Caco-2 (cell line): ENCODE data around the gene BRINP2. TPM values are rescaled to one million over a fixed set of nuclear protein-coding genes. Genes with fewer than 3 reads are reported as not detected.

Source experiments
- BruUV-seq: library from RNA; stranded (reverse); fragments of 400-500 nt; replicated peaks from 2 replicates; lab custom pipeline; 2021; lab: Mats Ljungman, UMichigan
- CTCF ChIA-PET: fragments of 300-600 bp; sonication (Branson Sonifier 250); formaldehyde crosslinking; loops from one replicate; lab custom pipeline; 2022; ENCODE audit warnings: antibody characterized with exemption; lab: Charles Lee
- POLR2A ChIA-PET: fragments of 300-600 bp; sonication (Branson Sonifier 250); formaldehyde crosslinking; loops from one replicate; lab custom pipeline; 2022; ENCODE audit warnings: antibody characterized with exemption; lab: Charles Lee
- DNase-seq, 2 experiments: peaks; one replicate each; pipeline versions ENCODE4 v3.0.0 to v3.0.0-alpha.2; 2020 to 2022
- H3K27me3 ChIP-seq: replicated peaks from 2 replicates; pipeline ENCODE4 v1.6.0; 2011; ENCODE audit warnings: low read length; ENCODE audit not compliant: control insufficient read depth, insufficient read depth
- H3K36me3 ChIP-seq: 2 replicates; pipeline ENCODE4 v1.5.1; 2011; ENCODE audit warnings: low read length; ENCODE audit not compliant: control insufficient read depth, insufficient read depth
- H3K4me1 ChIP-seq: fragments of 250-450 bp; sonication (Bioruptor Pico); 2 replicates; pipeline ENCODE4 v1.5.1; 2020; ENCODE audit warnings: mild to moderate bottlenecking
- H3K4me3 ChIP-seq: 2 replicates; pipeline ENCODE4 v1.5.1; 2011; ENCODE audit warnings: low read depth, mild to moderate bottlenecking, control low read depth, low read length
- H3K9me3 ChIP-seq: fragments of 250-450 bp; sonication (Bioruptor Pico); 2 replicates; pipeline ENCODE4 v1.5.1; 2020; ENCODE audit warnings: mild to moderate bottlenecking, moderate library complexity
- H3K27ac Mint-ChIP-seq: one replicate; pipeline ENCODE4 v1.8.0; 2022; ENCODE audit warnings: mixed read lengths; ENCODE audit not compliant: unreplicated experiment
- H3K27me3 Mint-ChIP-seq: one replicate; pipeline ENCODE4 v1.8.0; 2022; ENCODE audit warnings: mixed read lengths; ENCODE audit not compliant: insufficient read depth, unreplicated experiment
- H3K36me3 Mint-ChIP-seq: one replicate; pipeline ENCODE4 v1.8.0; 2022; ENCODE audit warnings: mild to moderate bottlenecking, mixed read lengths; ENCODE audit not compliant: insufficient read depth, unreplicated experiment
- H3K4me1 Mint-ChIP-seq: one replicate; pipeline ENCODE4 v1.8.0; 2022; ENCODE audit warnings: low read depth, mixed read lengths; ENCODE audit not compliant: unreplicated experiment
- H3K4me3 Mint-ChIP-seq: one replicate; pipeline ENCODE4 v1.8.0; 2022; ENCODE audit warnings: mild to moderate bottlenecking, moderate library complexity, mixed read lengths; ENCODE audit not compliant: unreplicated experiment
- H3K9me3 Mint-ChIP-seq: one replicate; pipeline ENCODE4 v1.8.0; 2022; ENCODE audit warnings: mixed read lengths; ENCODE audit not compliant: unreplicated experiment
- intact Hi-C: fragments of 100-400 bp; cut with micrococcal nuclease; formaldehyde crosslinking; loops from one replicate; pipeline ENCODE4 v1.10.0; 2022; ENCODE audit not compliant: unreplicated experiment
- total RNA-seq: library from RNA; stranded (reverse); gene quantifications from 2 replicates; pipeline ENCODE4 v1.2.3, GENCODE V29; 2022
- TF ChIP-seq, protein P1 (sequence below), 2 experiments: fragments of 200-600 bp in 1 of 2; IDR thresholded peaks; 1 replicate in 1 of 2; 2 replicates in 1 of 2; pipeline versions ENCODE4 v1.5.1 to v1.8.0; 2011 to 2022; ENCODE audit warnings: antibody characterized with exemption in 1 of 2, control low read depth in 1 of 2, inconsistent platforms in 1 of 2, low read depth in 1 of 2, low read length in 1 of 2, mild to moderate bottlenecking in 1 of 2, moderate library complexity in 1 of 2; ENCODE audit not compliant: insufficient read depth in 1 of 2, severe bottlenecking in 1 of 2, unreplicated experiment in 1 of 2

The BRINP2 gene
- total RNA-seq, 1 experiment from 2014 or later = not detected

DNA sequence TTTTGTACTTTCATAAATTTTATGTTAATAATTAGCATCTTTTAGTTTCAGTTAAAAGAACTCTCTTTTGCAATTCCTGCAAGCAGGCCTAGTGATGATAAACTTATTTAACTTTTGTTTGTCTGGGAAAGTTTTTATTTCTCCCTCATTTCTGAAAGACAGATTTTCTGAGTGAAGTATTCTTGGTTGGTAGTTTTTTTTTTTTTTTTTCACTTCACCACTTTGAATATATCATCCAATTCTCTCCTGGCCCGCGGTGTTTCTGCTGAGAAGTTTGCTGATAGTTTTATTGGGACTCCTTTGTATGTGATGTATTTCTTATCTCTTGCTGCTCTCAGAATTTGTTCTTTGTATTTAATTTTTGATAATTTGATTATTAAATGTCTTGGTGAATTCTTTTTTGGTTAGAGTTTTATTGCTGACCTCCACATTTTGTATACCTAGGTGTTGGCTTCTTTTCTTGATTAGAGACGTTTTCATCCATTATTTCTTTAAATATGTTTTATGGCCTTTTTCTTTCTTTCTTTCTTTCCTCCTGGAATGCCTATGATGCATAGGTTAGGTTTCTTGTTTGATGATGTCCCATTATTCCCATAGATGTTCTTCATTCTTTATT is 45.9 kb downstream of the BRINP2 start:
- H3K9me3 ChIP-seq = 0 out of 2 replicates have a peak, but pooled peaks cover 4% of the 10 kb centered on the region
- DNase-seq = no peak
- Mint-ChIP-seq H3K36me3 (no peaks in the 10 kb centered on the region), H3K9me3 (peaks cover 18% of the 10 kb centered on the region), H3K27ac (no peak overlapping the region), H3K4me1 (no peaks in the 10 kb centered on the region), H3K27me3 (no peaks in the 10 kb centered on the region), H3K4me3 (no peak overlapping the region)
- TF ChIP-seq, protein P1, sequence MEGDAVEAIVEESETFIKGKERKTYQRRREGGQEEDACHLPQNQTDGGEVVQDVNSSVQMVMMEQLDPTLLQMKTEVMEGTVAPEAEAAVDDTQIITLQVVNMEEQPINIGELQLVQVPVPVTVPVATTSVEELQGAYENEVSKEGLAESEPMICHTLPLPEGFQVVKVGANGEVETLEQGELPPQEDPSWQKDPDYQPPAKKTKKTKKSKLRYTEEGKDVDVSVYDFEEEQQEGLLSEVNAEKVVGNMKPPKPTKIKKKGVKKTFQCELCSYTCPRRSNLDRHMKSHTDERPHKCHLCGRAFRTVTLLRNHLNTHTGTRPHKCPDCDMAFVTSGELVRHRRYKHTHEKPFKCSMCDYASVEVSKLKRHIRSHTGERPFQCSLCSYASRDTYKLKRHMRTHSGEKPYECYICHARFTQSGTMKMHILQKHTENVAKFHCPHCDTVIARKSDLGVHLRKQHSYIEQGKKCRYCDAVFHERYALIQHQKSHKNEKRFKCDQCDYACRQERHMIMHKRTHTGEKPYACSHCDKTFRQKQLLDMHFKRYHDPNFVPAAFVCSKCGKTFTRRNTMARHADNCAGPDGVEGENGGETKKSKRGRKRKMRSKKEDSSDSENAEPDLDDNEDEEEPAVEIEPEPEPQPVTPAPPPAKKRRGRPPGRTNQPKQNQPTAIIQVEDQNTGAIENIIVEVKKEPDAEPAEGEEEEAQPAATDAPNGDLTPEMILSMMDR (IDR thresholded peaks at IDR 0.05; ENCODE audit: insufficient read depth in 1 of 2, low read depth in 1 of 2, low read length in 1 of 2, severe bottlenecking in 1 of 2, unreplicated experiment in 1 of 2) = no peak
- H3K4me3 ChIP-seq = no peak overlapping the region
- intact Hi-C loops = no loop called here
- H3K36me3 ChIP-seq = no peaks in the 10 kb centered on the region
- ChIA-PET POLR2A (no interaction called here), CTCF (no interaction called here)
- no peaks in the 10 kb centered on the region for H3K27me3 ChIP-seq
- BruUV-seq = no TSS peak
- no peaks in the 10 kb centered on the region for H3K4me1 ChIP-seq

- CTCF ChIA-PET = no interaction called here
- H3K4me1 ChIP-seq = no peaks in the 10 kb centered on the region
- H3K27ac Mint-ChIP-seq = no peak overlapping the region
- no TSS peak for BruUV-seq
- no peak overlapping the region for H3K4me3 ChIP-seq
- H3K4me1 Mint-ChIP-seq = no peaks in the 10 kb centered on the region
- no peaks in the 10 kb centered on the region for H3K36me3 ChIP-seq
- no peaks in the 10 kb centered on the region for H3K27me3 Mint-ChIP-seq
- intact Hi-C loops = no loop called here
- no peak for DNase-seq
- POLR2A ChIA-PET = no interaction called here
- 0 out of 2 replicates have a peak, but pooled peaks cover 4% of the 10 kb centered on the region for H3K9me3 ChIP-seq
- no peaks in the 10 kb centered on the region for H3K36me3 Mint-ChIP-seq
- TF ChIP-seq, protein P1 (IDR thresholded peaks at IDR 0.05; ENCODE audit: insufficient read depth in 1 of 2, low read depth in 1 of 2, low read length in 1 of 2, severe bottlenecking in 1 of 2, unreplicated experiment in 1 of 2) = no peak
- H3K27me3 ChIP-seq = no peaks in the 10 kb centered on the region
- no peak overlapping the region for H3K4me3 Mint-ChIP-seq
- peaks cover 18% of the 10 kb centered on the region for H3K9me3 Mint-ChIP-seq
Measured at GRCh38 chr1:177219554-177220458, 49.0 kb downstream of the BRINP2 start.

- no peak overlapping the region for H3K4me3 ChIP-seq
- Mint-ChIP-seq H3K27ac (no peak overlapping the region), H3K4me3 (no peak overlapping the region), H3K36me3 (no peaks in the 10 kb centered on the region), H3K27me3 (peaks cover 2% of the 10 kb centered on the region), H3K9me3 (no peaks in the 10 kb centered on the region), H3K4me1 (no peaks in the 10 kb centered on the region)
- BruUV-seq = no TSS peak
- DNase-seq = no peak
- TF ChIP-seq, protein P1 (IDR thresholded peaks at IDR 0.05; ENCODE audit: insufficient read depth in 1 of 2, low read depth in 1 of 2, low read length in 1 of 2, severe bottlenecking in 1 of 2, unreplicated experiment in 1 of 2) = no peak
- intact Hi-C loops = no loop called here
- H3K9me3 ChIP-seq = no peaks in the 10 kb centered on the region
- no peaks in the 10 kb centered on the region for H3K4me1 ChIP-seq
- H3K36me3 ChIP-seq = no peaks in the 10 kb centered on the region
- no peaks in the 10 kb centered on the region for H3K27me3 ChIP-seq
- CTCF ChIA-PET = no interaction called here
- POLR2A ChIA-PET = no interaction called here
Measured at GRCh38 chr1:177223359-177223758, 52.6 kb downstream of the BRINP2 start.
